Gastrocnemius medialis (tissue), 4 donors: ENCODE data around the gene WWP2.

Experiments used
- POLR2A ChIP-seq, 2 donors: fragments of 450-650 bp; IDR thresholded peaks; one replicate each; pipeline ENCODE4 v1.6.1; 2017; ENCODE audit warnings: antibody characterized with exemption in 2 of 2, mild to moderate bottlenecking in 2 of 2, moderate library complexity in 2 of 2
- TF ChIP-seq, protein P1 (sequence below), 5 experiments: fragments of 450-650 bp in 3 of 5; fragments of 200-600 bp in 2 of 5; sonication (generic) in 2 of 5; IDR thresholded peaks in 4 of 5; conservative IDR thresholded peaks in 1 of 5; 1 replicate in 4 of 5; 2 replicates in 1 of 5; pipeline ENCODE4 v1.5.1; 2016 to 2019; ENCODE audit warnings: antibody characterized with exemption in 5 of 5, mild to moderate bottlenecking in 3 of 5, moderate library complexity in 3 of 5

- TF ChIP-seq POLR2A (IDR thresholded peaks at IDR 0.05), result no peak
- TF ChIP-seq, protein P1, sequence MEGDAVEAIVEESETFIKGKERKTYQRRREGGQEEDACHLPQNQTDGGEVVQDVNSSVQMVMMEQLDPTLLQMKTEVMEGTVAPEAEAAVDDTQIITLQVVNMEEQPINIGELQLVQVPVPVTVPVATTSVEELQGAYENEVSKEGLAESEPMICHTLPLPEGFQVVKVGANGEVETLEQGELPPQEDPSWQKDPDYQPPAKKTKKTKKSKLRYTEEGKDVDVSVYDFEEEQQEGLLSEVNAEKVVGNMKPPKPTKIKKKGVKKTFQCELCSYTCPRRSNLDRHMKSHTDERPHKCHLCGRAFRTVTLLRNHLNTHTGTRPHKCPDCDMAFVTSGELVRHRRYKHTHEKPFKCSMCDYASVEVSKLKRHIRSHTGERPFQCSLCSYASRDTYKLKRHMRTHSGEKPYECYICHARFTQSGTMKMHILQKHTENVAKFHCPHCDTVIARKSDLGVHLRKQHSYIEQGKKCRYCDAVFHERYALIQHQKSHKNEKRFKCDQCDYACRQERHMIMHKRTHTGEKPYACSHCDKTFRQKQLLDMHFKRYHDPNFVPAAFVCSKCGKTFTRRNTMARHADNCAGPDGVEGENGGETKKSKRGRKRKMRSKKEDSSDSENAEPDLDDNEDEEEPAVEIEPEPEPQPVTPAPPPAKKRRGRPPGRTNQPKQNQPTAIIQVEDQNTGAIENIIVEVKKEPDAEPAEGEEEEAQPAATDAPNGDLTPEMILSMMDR (IDR thresholded peaks at IDR 0.05 in 4 of 5, conservative IDR thresholded peaks at IDR 0.05 in 1 of 5), result no peak
Measured at GRCh38 chr16:69839798-69840409, 77.8 kb downstream of the WWP2 start.
